Glutamatergic neuron (in vitro differentiated cells): ENCODE measurements around the gene TPI1. TPM values are rescaled to one million over a fixed set of nuclear protein-coding genes. Genes with fewer than 3 reads are reported as not detected.

Source experiments
- DNase-seq: peaks from one replicate; pipeline ENCODE4 v3.0.0; 2022
- H3K27ac Mint-ChIP-seq: one replicate; pipeline ENCODE4 v1.8.0; 2020; ENCODE audit warnings: mild to moderate bottlenecking, mixed read lengths, inconsistent platforms; ENCODE audit not compliant: unreplicated experiment
- H3K27me3 Mint-ChIP-seq: one replicate; pipeline ENCODE4 v1.8.0; 2020; ENCODE audit warnings: mild to moderate bottlenecking, moderate library complexity, mixed read lengths, inconsistent platforms; ENCODE audit not compliant: unreplicated experiment
- H3K36me3 Mint-ChIP-seq: one replicate; pipeline ENCODE4 v1.8.0; 2020; ENCODE audit warnings: mild to moderate bottlenecking, mixed read lengths, inconsistent platforms; ENCODE audit not compliant: unreplicated experiment
- H3K4me1 Mint-ChIP-seq: one replicate; pipeline ENCODE4 v1.8.0; 2020; ENCODE audit warnings: mild to moderate bottlenecking, low read depth, mixed read lengths, inconsistent platforms; ENCODE audit not compliant: unreplicated experiment
- H3K4me3 Mint-ChIP-seq: one replicate; pipeline ENCODE4 v1.8.0; 2020; ENCODE audit warnings: mild to moderate bottlenecking, mixed read lengths, inconsistent platforms; ENCODE audit not compliant: unreplicated experiment
- H3K9me3 Mint-ChIP-seq: one replicate; pipeline ENCODE4 v1.8.0; 2020; ENCODE audit warnings: mild to moderate bottlenecking, moderate library complexity, mixed read lengths, inconsistent platforms; ENCODE audit not compliant: unreplicated experiment
- total RNA-seq: library from RNA; stranded (reverse); fragmentation: NEBNext Ultra II Directional; extraction: Animal tissue kit (Norgen Biotek cat#: 25700); gene quantifications from one replicate; pipeline ENCODE4 v1.2.1, GENCODE V29; 2021; ENCODE audit not compliant: unreplicated experiment
- TF ChIP-seq, protein P1 (sequence below): fragments of 200-600 bp; sonication (generic); IDR thresholded peaks from one replicate; pipeline ENCODE4 v1.5.0; 2021; ENCODE audit not compliant: partially characterized antibody, unreplicated experiment

TPI1 gene
- total RNA-seq, 1 donor from 2014 or later, result 663 TPM

DNA sequence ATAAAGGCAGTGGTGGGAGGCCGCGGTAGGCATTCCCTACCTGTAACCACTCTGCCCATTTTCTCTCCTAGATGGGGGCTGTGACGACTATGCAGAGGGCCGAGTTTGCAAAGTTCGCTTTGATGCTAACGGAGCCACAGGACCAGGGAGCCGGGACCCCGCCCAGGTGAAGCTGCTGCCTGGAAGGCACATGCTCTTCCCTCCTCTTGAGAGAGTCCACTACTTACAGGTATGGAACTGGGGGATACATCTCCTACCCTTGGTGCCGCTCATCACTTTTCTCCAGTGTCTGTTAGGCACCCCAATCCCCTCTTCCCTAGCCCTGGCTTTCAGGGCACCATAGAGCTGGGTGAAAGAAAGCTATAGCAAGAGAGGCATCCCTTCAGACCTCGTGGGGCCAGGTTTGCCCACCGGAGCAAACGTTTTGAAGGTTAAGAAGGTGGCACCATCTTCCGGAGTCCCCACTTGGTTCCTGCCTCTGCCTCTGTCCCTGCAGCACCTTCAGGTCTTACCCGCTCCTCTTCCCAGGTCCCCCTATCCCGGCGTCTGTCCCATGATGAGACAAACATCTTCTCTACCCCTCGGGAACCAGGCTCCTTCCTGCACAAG lies 41.1 kb upstream of the TPI1 start:
- TF ChIP-seq, protein P1, sequence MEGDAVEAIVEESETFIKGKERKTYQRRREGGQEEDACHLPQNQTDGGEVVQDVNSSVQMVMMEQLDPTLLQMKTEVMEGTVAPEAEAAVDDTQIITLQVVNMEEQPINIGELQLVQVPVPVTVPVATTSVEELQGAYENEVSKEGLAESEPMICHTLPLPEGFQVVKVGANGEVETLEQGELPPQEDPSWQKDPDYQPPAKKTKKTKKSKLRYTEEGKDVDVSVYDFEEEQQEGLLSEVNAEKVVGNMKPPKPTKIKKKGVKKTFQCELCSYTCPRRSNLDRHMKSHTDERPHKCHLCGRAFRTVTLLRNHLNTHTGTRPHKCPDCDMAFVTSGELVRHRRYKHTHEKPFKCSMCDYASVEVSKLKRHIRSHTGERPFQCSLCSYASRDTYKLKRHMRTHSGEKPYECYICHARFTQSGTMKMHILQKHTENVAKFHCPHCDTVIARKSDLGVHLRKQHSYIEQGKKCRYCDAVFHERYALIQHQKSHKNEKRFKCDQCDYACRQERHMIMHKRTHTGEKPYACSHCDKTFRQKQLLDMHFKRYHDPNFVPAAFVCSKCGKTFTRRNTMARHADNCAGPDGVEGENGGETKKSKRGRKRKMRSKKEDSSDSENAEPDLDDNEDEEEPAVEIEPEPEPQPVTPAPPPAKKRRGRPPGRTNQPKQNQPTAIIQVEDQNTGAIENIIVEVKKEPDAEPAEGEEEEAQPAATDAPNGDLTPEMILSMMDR, result no peak
- H3K27me3 Mint-ChIP-seq, result peaks cover 37% of the 10 kb centered on the region
- no peak for DNase-seq
- peaks cover 35% of the 10 kb centered on the region for H3K4me1 Mint-ChIP-seq
- H3K27ac Mint-ChIP-seq, result peak overlapping the region; percentile 98
- H3K4me3 Mint-ChIP-seq, result peak overlapping the region; percentile 76
- peaks cover 11% of the 10 kb centered on the region for H3K36me3 Mint-ChIP-seq
- H3K9me3 Mint-ChIP-seq, result peaks cover 28% of the 10 kb centered on the region

DNA sequence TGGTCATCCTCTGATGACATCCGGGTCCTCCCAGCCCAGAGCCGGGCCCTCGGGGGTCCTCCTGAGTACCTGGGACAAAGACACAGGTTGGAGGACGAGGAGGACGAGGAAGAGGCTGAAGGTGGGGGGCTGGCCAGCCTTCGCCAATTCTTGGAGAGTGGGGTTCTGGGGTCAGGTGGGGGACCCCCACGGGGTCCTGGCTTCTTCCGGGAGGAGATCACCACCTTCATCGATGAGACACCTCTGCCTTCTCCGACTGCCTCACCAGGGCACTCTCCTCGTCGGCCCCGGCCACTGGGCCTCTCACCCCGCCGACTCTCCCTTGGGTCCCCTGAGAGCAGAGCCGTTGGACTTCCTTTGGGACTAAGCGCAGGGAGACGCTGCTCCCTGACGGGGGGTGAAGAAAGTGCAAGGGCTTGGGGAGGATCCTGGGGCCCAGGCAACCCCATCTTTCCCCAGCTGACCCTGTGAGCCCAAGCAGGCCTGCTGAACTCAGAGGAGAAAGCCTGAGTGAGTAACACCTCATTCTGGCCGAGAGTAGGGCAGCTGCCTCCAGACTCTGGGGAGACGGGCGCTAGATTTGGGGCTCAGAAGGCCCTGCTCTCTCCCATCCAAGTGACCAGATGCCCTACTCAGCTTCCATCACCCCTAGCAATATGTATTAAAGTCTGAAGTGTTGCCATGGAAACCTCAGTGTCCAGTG lies 40.4 kb upstream of the TPI1 start:
- DNase-seq, result no peak
- Mint-ChIP-seq H3K4me1 (peaks cover 40% of the 10 kb centered on the region), H3K27ac (peak overlapping the region; percentile 98), H3K9me3 (peaks cover 29% of the 10 kb centered on the region), H3K27me3 (peaks cover 36% of the 10 kb centered on the region), H3K36me3 (peaks cover 11% of the 10 kb centered on the region), H3K4me3 (peak overlapping the region; percentile 76)
- TF ChIP-seq, protein P1, result no peak

DNA sequence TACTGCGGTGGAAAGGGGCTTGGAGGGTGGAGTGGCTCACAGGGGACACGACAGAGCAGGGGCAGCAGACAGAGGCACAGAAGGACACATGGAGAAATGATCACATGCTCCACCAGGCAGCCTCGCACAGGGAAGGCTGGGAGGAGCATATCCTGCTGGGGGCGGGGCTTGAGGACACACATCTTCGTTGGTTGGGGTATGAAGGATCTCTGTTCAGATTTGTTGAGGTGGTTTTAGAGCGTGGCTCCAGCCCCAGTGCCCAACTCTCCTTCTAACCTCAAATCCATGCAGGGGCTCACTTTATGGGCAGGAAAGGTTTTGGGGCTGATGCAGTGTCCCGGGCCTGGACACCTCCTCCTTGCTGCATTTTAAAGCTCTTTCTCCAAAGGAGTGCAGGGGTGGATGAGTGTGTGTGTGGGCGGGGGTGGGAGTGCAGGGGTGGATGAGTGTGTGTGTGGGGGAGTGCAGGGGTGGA lies 39.9 kb upstream of the TPI1 start:
- peak; percentile 97 for DNase-seq
- TF ChIP-seq, protein P1, result no peak
- peaks cover 31% of the 10 kb centered on the region for H3K9me3 Mint-ChIP-seq
- peaks cover 43% of the 10 kb centered on the region for H3K4me1 Mint-ChIP-seq
- peak overlapping the region; percentile 76 for H3K4me3 Mint-ChIP-seq
- H3K27me3 Mint-ChIP-seq, result peaks cover 36% of the 10 kb centered on the region
- H3K36me3 Mint-ChIP-seq, result peaks cover 11% of the 10 kb centered on the region
- peak overlapping the region; percentile 98 for H3K27ac Mint-ChIP-seq

DNA sequence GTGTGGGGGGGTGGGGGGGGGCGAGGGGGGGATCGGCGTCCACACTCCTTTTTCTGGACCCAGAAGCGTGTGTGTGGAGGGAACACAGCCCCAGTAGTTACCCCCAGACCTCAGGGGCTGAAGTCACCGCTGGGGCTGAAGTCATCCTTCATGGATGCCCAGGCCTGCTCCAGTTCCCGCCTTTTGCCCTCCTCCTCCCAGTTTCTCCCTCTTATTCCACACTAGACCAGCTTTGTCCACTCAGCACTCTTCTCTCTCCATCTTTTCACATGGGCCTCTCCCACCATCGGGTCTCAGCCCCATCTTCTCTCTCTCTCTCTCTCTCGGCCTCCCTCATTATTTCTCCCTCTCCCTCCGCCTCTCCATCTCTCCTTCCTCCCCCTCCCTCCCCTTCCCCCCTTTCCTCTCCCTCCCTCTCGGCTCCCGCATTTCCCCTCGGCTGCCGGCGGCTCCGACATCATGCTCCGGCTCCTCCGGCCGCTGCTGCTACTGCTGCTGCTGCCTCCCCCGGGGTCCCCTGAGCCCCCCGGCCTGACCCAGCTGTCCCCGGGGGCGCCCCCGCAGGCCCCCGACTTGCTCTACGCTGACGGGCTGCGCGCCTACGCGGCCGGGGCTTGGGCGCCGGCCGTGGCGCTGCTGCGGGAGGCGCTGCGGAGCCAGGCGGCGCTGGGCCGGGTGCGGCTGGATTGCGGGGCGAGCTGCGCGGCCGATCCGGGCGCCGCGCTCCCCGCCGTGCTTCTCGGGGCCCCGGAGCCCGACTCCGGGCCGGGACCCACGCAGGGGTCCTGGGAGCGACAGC lies 39.1 kb upstream of the TPI1 start, which contains the start of gene P3H3:
P3H3 (plus strand) TSS at position 426 of the 799 bp plus-strand sequence; CDS start at position 460, 34 bp downstream.
- Mint-ChIP-seq H3K27ac (peak within 1 kb of the TSS; percentile 100), H3K27me3 (peaks cover 31% of the 10 kb centered on the region), H3K9me3 (peaks cover 29% of the 10 kb centered on the region), H3K36me3 (peaks cover 11% of the 10 kb centered on the region), H3K4me3 (peak within 1 kb of the TSS; percentile 100), H3K4me1 (peaks cover 38% of the 10 kb centered on the region)
- DNase-seq, result peak; percentile 65
- TF ChIP-seq, protein P1, result no peak
